Measurements from ENCODE around the gene DNMT1. TPM values are rescaled to one million over a fixed set of nuclear protein-coding genes. Genes with fewer than 3 reads are reported as not detected.

The DNMT1 gene
- total RNA-seq, 1 donor, result 56.1 TPM

GRCh38 chr19:10126213-10126639 lies 68.5 kb downstream of the DNMT1 start:
- no peak for TF ChIP-seq CTCF (IDR thresholded peaks at IDR 0.05; ENCODE audit: insufficient read depth, low read depth, low read length)
- DNase-seq (ENCODE audit: low read depth), result no peak
- H3K4me3 ChIP-seq (ENCODE audit: low read depth, low read length), result no peak overlapping the region

- DNase-seq (ENCODE audit: low read depth), result no peak
- no peak for TF ChIP-seq CTCF (IDR thresholded peaks at IDR 0.05; ENCODE audit: insufficient read depth, low read depth, low read length)
These were observed 70.3 kb downstream of the DNMT1 start for GRCh38 chr19:10124429-10124828.

GRCh38 chr19:10122045-10122444 lies 72.7 kb downstream of the DNMT1 start:
- H3K4me3 ChIP-seq (ENCODE audit: low read depth, low read length), result no peak overlapping the region
- TF ChIP-seq CTCF (IDR thresholded peaks at IDR 0.05; ENCODE audit: insufficient read depth, low read depth, low read length), result no peak

More at GRCh38 chr19:10124429-10124828, 70.3 kb downstream of the DNMT1 start:
- no peak overlapping the region for H3K4me3 ChIP-seq (ENCODE audit: low read depth, low read length)

GRCh38 chr19:10120538-10121189 lies 74.1 kb downstream of the DNMT1 start:
- no peak for TF ChIP-seq CTCF (IDR thresholded peaks at IDR 0.05; ENCODE audit: insufficient read depth, low read depth, low read length)
- no peak overlapping the region for H3K4me3 ChIP-seq (ENCODE audit: low read depth, low read length)
- peak; percentile 64 for DNase-seq (ENCODE audit: low read depth)

More at GRCh38 chr19:10122045-10122444, 72.7 kb downstream of the DNMT1 start:
- DNase-seq (ENCODE audit: low read depth), result peak; percentile 75

- DNase-seq (ENCODE audit: low read depth), result no peak
- TF ChIP-seq CTCF (IDR thresholded peaks at IDR 0.05; ENCODE audit: insufficient read depth, low read depth, low read length), result no peak
- H3K4me3 ChIP-seq (ENCODE audit: low read depth, low read length), result peak overlapping the region; percentile 91
These were observed 75.8 kb downstream of the DNMT1 start for GRCh38 chr19:10118960-10119359.

- no peak overlapping the region for H3K4me3 ChIP-seq (ENCODE audit: low read depth, low read length)
- no peak for TF ChIP-seq CTCF (IDR thresholded peaks at IDR 0.05; ENCODE audit: insufficient read depth, low read depth, low read length)
- DNase-seq (ENCODE audit: low read depth), result no peak
These were observed 77.7 kb downstream of the DNMT1 start for GRCh38 chr19:10116866-10117616.
